Measurements from ENCODE around the gene ONECUT3.
A peak's percentile ranks its signal among the peaks of the same experiment; 100 is the strongest.

DNA sequence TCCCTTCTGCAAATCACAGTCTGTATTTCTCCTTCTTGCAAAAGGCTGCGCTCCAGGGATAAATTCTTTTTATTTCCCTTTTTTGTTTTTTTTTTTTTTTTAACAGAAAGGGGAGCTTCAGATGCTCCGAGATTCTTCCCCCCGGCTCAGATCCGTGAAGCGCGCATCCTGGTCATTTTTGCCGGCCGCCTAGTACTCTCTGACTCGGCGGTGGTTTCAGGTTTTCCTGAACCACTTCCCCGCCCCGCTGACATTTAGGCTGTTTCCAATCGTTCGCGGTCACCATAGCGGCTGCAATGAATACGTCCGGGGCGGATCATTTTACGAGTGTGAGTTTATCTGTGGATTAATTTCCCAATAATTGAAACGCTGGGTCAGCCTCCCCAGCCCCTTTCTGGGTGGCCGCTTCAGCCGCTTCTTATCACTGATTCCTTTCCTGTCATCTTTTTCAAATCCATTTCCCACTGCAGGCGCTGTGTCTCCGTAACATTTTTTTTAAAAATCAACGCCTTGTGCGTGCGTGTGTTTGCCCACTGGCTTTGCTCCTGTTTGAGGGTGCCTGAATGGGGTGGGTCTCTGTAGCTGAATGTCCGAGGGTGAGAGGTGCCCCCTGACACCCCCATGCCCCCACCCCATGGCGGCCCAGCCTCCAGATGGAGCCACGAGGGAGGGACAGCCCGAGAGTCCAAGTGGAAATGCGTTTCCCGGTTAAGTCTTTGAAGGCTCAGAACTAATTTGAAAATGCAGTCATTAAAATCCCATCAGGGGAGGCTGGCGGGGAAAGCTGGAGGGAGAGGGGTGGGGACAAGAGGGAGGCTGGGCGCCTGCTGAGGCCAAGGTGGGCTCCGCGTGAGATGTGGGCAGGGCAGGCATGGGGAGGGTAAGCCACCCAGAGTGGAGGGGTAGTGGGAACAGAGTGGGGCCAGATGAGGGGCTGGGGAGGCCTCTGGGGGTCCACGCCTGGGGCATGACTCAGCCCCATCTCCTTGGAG, 10.6 kb downstream of the ONECUT3 start:
- TF ChIP-seq, protein P1, sequence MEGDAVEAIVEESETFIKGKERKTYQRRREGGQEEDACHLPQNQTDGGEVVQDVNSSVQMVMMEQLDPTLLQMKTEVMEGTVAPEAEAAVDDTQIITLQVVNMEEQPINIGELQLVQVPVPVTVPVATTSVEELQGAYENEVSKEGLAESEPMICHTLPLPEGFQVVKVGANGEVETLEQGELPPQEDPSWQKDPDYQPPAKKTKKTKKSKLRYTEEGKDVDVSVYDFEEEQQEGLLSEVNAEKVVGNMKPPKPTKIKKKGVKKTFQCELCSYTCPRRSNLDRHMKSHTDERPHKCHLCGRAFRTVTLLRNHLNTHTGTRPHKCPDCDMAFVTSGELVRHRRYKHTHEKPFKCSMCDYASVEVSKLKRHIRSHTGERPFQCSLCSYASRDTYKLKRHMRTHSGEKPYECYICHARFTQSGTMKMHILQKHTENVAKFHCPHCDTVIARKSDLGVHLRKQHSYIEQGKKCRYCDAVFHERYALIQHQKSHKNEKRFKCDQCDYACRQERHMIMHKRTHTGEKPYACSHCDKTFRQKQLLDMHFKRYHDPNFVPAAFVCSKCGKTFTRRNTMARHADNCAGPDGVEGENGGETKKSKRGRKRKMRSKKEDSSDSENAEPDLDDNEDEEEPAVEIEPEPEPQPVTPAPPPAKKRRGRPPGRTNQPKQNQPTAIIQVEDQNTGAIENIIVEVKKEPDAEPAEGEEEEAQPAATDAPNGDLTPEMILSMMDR (conservative IDR thresholded peaks at IDR 0.05; ENCODE audit: low read depth, low read length) = no peak
- peak; percentile 90 for TF ChIP-seq EZH2 (IDR thresholded peaks at IDR 0.05; ENCODE audit: borderline replicate concordance, low read depth, low read length, poor library complexity, severe bottlenecking)
